Bronchial epithelial cell (primary cell): ENCODE results near the gene ATP8A1. TPM values are rescaled to one million over a fixed set of nuclear protein-coding genes. Genes with fewer than 3 reads are reported as not detected.

Experiments used
- DNase-seq: peaks from one replicate; pipeline ENCODE4 v3.0.0-alpha.2; 2010; ENCODE audit warnings: low read depth
- FAIRE-seq: peaks from 2 replicates; lab custom pipeline; 2011; peaks lifted over from hg19 to GRCh38; lab: Jason Lieb, UNC
- H3K27me3 ChIP-seq: 2 replicates; pipeline ENCODE4 v1.5.1; 2011; ENCODE audit warnings: low read length; ENCODE audit not compliant: control insufficient read depth, insufficient read depth
- H3K36me3 ChIP-seq: 2 replicates; pipeline ENCODE4 v1.5.1; 2011; ENCODE audit warnings: low read length; ENCODE audit not compliant: control insufficient read depth, insufficient read depth
- H3K4me3 ChIP-seq: 2 replicates; pipeline ENCODE4 v1.5.1; 2011; ENCODE audit warnings: mild to moderate bottlenecking, low read depth, low read length, control low read depth
- total RNA-seq: library from RNA; depleted of rRNA; stranded (reverse); fragments of >200 nt; gene quantifications from 2 replicates; pipeline ENCODE4 v1.2.1, GENCODE V29; 2014
- TF ChIP-seq, protein P1 (sequence below): IDR thresholded peaks from 2 replicates; pipeline ENCODE4 v1.5.1; 2011; ENCODE audit warnings: mild to moderate bottlenecking, moderate library complexity, low read length, control low read depth, inconsistent platforms; ENCODE audit not compliant: insufficient read depth, severe bottlenecking

The ATP8A1 gene
- total RNA-seq, 1 donor from 2014 or later = 2.1 TPM

DNA sequence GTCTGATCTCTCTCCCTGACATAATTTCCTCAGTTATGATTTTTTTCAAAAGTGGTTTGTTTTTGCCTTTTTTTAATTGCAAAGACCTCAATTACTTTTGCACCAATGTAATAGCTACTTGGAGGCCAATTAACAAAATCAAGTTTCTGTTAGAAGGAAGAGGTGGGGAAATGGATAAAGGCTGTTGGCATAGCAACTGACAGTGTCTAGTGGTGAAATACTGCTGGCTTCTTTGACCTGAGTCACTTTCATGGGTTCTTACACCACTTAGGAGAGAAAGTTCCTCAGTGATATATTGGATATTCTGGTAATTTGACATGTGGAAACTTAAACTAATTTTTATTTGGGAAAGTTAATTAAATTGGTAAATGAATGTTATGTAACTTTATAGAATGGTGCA is 26.5 kb upstream of the ATP8A1 start:
- TF ChIP-seq, protein P1, sequence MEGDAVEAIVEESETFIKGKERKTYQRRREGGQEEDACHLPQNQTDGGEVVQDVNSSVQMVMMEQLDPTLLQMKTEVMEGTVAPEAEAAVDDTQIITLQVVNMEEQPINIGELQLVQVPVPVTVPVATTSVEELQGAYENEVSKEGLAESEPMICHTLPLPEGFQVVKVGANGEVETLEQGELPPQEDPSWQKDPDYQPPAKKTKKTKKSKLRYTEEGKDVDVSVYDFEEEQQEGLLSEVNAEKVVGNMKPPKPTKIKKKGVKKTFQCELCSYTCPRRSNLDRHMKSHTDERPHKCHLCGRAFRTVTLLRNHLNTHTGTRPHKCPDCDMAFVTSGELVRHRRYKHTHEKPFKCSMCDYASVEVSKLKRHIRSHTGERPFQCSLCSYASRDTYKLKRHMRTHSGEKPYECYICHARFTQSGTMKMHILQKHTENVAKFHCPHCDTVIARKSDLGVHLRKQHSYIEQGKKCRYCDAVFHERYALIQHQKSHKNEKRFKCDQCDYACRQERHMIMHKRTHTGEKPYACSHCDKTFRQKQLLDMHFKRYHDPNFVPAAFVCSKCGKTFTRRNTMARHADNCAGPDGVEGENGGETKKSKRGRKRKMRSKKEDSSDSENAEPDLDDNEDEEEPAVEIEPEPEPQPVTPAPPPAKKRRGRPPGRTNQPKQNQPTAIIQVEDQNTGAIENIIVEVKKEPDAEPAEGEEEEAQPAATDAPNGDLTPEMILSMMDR = no peak
- FAIRE-seq (no peak), DNase-seq (no peak)
- Histone ChIP-seq H3K4me3 (no peak overlapping the region), H3K36me3 (no peaks in the 10 kb centered on the region), H3K27me3 (no peaks in the 10 kb centered on the region)

DNA sequence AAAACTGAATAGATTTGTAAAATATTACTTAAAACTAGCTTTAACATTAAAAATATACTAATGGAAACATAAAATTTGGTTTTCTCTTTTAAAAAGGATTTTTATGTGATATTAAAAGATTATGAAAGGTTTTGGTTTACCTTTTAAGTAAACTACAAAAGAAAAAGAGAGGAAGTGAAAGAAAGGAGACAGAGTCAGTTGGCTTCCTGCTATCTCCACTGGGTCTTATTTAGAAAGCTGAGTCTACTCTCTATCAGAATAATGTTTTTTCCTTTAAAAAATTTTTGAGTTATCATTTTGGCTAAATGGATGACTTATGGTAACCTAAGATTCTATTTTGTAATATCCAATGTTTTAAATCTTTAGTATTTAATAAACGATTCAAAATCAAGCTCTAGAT is 21.6 kb upstream of the ATP8A1 start:
- Histone ChIP-seq H3K4me3 (no peak overlapping the region), H3K27me3 (no peaks in the 10 kb centered on the region), H3K36me3 (no peaks in the 10 kb centered on the region)
- FAIRE-seq = no peak
- TF ChIP-seq, protein P1 = no peak
- no peak for DNase-seq

DNA sequence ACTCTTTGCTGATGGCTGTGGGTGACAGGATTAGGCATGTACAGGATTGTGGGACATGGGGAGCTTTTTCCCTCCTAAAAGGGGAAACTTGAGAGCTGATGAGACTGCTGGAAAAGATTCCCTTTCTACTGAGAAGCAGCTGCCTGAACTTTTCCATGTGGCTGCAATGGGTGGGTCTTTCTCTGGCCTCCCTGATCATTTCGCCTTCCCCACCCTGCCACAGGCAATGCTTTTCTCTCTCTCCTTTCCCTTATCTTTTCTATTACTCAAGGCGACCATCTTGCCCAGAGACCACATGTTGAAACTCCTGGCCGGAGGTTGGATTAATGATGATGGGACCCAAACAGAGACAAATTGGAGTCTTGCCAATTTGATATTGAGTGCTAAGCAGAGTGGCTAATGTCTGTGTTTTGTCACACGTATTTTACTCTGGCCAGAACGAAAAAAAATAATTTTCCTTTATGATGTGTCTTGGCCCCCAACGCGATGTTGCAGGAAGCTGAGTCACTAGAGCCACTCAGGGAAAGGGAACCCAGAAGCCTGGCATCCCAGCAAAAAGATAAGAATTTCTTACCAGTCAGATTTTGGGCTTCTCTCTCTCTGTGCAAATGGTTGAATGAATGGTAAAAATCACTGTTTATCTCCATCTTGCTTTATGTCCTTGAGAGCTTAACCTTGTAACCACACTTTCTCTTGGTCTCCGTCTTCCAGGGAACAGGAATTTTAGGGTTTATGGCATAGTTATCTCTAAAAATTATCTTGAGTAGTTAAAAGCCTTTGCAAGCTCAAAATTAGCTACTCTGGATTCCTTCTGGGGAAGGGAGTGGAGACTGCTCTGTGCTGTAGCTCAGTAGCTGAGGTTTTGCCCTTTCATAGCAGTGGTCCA is 19.4 kb upstream of the ATP8A1 start:
- Histone ChIP-seq H3K4me3 (no peak overlapping the region), H3K27me3 (no peaks in the 10 kb centered on the region), H3K36me3 (no peaks in the 10 kb centered on the region)
- FAIRE-seq = no peak
- TF ChIP-seq, protein P1 = no peak
- DNase-seq = no peak

DNA sequence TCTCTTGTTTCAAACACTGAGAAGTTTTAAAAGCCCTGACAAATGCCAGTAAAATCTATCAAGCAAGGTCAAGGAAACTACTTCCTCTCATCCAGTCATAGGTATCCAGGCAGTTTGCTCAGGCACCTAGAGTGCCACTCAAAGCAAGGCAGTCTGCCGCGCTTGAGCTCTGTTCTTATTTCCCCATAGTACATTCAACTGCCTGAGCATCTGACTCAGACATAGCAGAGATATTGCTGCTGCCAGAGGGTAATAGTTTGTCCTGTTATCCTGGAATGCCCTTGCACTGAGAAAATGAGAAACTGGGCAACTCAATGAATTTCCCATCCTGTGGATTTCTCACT is 16.1 kb upstream of the ATP8A1 start:
- Histone ChIP-seq H3K36me3 (no peaks in the 10 kb centered on the region), H3K4me3 (no peak overlapping the region), H3K27me3 (no peaks in the 10 kb centered on the region)
- TF ChIP-seq, protein P1 = no peak
- FAIRE-seq (no peak), DNase-seq (peak; percentile 59)

DNA sequence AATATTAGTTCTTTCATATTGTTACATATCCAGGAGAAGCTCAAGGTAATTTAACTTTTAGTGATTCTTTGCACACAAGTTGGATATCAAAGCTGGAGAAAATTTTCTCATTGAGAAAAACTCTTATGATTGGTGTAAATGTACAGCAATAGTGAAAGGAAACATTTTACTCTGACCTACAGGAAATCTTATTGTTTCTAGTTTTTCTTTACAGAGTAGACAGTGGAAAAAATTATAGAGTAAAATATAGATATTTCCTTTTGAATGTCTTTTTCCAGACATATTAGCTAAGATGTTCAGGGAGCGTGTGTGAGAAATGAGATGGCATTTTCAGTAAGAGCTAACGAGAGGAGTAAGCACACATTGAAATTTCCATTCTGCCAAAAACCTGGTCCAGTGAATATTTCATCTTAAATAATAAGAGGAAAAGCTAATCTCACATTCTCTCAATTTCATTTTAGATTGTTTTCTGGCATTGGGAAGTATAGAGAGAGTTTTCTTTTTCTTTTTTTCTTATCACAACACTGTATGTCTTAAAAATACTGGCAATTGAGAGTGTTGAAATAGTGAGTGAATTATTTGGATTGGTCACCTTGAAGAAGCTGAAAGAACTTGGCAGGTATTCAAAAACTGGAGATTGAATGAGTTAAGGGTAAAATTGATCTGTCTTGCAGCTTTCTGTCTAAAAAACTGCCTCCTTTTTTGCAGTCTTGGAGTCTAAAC is 15.6 kb upstream of the ATP8A1 start:
- FAIRE-seq (no peak), DNase-seq (no peak)
- no peaks in the 10 kb centered on the region for H3K27me3 ChIP-seq
- TF ChIP-seq, protein P1 = no peak
- no peak overlapping the region for H3K4me3 ChIP-seq
- H3K36me3 ChIP-seq = no peaks in the 10 kb centered on the region
